Measurements from ENCODE around the gene ERC2.
"Not testable (repeated sequence)": the region's sequence is repeated elsewhere in the genome, so short reads cannot be mapped to it uniquely, and the experiment has no call there.

Gene ERC2

GRCh38 chr3:56304069-56304468, 164.2 kb downstream of the ERC2 start:
- DNase-seq, result no peak

GRCh38 chr3:56303487-56303886, 164.8 kb downstream of the ERC2 start:
- peak; percentile 48 for DNase-seq

- DNase-seq, result no peak
Measured at GRCh38 chr3:56302417-56302816, 165.8 kb downstream of the ERC2 start.

DNA sequence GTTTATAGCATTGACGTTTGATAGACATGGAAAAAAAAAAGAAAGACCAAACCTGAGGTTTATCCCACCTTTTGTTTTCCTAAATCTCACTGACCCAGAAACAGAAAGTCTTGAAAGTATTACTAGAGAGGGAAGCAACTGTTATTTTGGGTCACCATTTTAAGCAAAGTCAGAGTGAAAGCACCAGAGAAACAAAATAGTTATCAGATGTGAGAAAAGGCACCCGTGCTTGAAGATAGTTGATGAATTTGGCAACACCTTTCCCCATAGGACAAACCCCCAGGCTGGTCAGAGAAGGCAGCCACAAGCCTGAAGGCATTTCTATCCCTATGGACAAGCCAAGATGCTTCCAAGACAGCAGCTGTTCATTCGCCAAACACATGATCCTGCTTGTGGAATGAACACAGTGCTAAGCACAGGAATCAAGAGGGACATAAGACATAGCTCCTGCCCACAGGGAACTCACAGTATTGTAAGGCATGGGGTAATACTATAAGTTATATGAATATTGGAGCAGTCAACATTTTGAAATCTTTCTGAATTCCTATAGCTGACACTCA, 170.9 kb downstream of the ERC2 start:
- DNase-seq, result no peak

- no peak for DNase-seq
Measured at GRCh38 chr3:56296361-56296760, 171.9 kb downstream of the ERC2 start.

GRCh38 chr3:56295161-56295560, 173.1 kb downstream of the ERC2 start:
- DNase-seq, result no peak

- DNase-seq, result no peak
Measured at GRCh38 chr3:56294286-56294685, 174.0 kb downstream of the ERC2 start.

- DNase-seq, result no peak
Measured at GRCh38 chr3:56291953-56292352, 176.3 kb downstream of the ERC2 start.

DNA sequence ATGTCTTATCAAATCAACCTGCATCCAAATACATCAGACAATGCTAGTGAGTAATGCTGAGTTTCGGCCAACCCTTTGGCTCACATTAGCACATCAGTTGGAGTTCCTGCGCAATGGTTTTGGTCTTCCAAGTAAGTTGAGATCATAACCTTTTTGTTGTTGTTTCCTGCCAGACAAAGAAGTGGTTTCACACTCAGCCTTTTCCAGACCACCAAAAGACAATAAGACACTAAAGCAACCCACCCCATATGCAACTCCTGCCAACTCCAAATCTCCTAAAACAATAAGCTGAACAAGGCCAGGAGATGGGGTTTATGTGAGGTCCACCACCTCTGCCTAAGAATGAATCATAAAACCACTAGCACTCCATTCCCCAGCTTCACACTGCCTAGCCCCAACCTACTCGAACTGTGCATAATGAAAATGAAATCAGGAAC, 177.0 kb downstream of the ERC2 start:
- DNase-seq, result no peak

GRCh38 chr3:56290374-56290773, 177.9 kb downstream of the ERC2 start:
- DNase-seq, result peak; percentile 25

DNA sequence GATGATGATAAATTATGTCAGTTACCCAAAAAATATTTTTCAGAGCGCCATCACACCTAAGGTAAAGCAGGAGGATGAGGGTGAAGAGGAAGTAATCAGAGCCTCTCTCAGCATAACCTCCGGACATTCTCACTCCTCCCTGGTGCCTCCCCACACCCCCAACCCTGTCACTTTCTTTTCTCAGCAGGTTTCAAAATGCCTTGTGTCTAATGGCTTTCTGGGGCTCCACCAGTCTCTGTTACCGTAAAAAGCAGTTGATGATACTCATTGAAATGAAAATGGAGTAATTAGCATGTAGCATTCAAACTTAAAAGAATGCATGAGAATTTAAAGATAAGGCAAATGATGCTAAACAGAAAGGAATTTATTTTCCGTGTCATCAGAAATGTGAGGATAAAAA, 180.0 kb downstream of the ERC2 start:
- no peak for DNase-seq

DNA sequence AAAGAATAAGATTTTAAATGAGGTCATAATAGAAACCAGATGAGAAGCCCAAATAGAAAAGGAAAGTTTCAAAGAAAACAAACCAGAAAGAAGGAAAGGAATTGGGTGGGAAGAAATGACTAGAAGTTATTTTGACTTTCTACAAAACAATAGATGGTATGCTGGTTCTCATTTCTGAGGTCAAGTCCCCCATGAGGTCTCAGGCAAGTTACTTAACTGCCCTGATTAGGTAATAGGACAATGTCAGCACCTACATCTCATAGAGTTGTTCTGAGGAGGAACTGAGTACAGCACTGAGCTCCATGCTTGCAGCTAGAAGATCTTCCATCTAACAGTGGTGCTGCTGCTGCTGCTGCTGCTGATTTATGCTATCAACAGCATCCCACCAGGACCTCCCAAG, 185.9 kb downstream of the ERC2 start:
- DNase-seq, result no peak

DNA sequence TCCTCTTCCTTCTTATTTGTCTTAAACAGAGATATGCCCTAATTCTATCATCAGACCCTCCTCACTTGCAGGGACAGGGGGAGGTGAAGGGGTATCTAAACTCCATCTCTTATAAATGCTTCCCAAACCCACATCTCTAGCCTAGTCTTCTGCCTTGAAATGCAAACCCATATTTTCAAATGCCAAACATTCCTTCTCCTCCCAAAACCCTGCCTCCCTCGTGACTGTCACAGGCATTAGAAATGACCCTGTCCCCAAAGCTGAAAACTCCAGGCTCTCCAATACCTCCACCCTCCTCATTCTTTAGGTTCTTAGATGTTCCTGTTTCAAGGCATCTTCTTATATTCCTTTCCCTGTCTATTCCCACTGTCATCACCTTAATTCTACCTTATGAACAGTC, 191.0 kb downstream of the ERC2 start:
- DNase-seq, result no peak

DNA sequence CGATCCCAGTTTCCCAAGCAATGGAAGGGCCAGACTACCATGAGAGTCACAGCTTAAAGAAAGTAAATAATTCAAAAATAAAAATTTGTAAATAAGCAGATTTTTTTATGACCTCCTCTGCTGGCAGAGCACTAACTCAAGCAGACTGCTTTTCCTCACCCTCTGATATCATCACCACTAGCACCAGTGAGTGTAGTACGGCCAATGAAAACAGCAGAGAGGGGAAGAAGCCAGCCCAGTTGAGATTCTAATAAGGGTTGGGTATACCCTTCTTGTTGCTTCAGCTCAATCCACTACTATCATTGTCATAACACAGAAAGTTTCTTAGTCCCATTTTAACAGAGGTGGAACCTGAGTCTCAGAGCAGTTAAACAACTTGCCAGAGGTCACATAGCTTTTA, 193.1 kb downstream of the ERC2 start:
- no peak for DNase-seq

DNA sequence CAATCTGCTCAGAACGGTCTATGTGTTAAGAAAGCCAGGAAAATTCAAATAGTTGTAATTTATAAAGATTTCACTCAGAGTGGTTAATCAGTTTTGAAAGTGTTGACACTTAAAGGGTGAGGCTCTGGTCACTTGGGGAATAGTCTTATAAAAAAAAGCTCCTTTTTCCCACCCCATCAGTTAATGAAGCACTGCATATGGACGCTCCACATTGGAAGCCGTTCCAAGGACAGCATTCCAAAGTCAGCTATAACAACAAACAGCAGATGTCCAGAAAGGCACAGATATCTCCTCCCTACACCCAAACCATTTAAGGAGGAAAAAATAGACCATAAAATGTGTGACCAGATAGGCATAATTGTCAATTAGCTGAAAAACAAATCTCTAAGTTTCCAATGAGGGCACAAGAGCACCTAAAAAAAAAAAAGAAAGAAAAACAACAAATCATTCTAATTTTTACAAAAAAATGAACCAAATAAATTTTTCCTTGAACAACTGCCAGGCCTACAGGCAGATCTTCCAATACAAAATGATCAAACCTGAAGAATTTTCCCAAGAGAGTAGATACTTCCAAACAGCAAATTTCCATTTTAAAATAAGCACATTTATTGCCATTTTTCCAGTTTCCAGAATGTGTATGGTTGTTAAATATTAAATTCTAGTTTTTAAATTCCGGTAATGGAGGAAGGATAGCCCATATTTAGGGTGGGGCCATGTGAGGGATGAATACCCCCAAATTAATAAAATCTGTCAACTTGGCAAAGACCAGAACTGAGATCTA, 198.3 kb downstream of the ERC2 start:
- DNase-seq, result no peak

- no peak for DNase-seq
Measured at GRCh38 chr3:56268616-56269383, 199.5 kb downstream of the ERC2 start.

- not testable (repeated sequence) for DNase-seq
Measured at GRCh38 chr3:56261852-56262251, 206.4 kb downstream of the ERC2 start.

- DNase-seq, result no peak
Measured at GRCh38 chr3:56260262-56260661, 208.0 kb downstream of the ERC2 start.

DNA sequence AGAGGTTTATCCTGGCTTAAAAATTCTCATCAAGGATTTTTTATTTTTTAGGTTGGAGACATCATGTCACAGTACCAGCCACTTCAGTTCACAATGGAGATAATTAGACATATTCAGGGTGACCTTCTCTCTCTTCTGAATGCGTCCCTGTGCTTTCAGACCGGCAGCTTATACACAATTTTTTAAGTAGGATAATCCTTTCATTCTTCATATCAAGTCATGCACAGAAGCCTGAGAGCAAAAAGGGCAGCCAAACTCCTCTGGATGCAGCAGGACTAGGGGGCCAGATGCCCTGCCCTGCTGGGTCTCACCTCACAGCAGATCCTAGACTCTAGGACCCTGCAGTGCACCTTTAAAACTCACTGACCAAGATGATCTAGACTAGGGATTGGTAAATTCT, 210.4 kb downstream of the ERC2 start:
- DNase-seq, result no peak

GRCh38 chr3:56254835-56255234, 213.4 kb downstream of the ERC2 start:
- DNase-seq, result no peak

GRCh38 chr3:56253941-56254665, 214.2 kb downstream of the ERC2 start:
- no peak for DNase-seq

- peak; percentile 61 for DNase-seq
Measured at GRCh38 chr3:56251343-56251945, 216.8 kb downstream of the ERC2 start.

GRCh38 chr3:56248021-56248420, 220.2 kb downstream of the ERC2 start:
- no peak for DNase-seq

Measured in RPMI8226 (cell line).